PFSK-1 (cell line): Measurements from ENCODE around the gene ELAVL2.

ENCODE experiments used
- POLR2AphosphoS5 ChIP-seq: IDR thresholded peaks from 2 replicates; pipeline ENCODE4 v1.6.1; 2012; ENCODE audit warnings: low read depth, mild to moderate bottlenecking, control low read depth, low read length, moderate library complexity
- TAF1 ChIP-seq: IDR thresholded peaks from 2 replicates; pipeline ENCODE4 v1.6.1; 2012; ENCODE audit warnings: low read length, control low read depth, borderline replicate concordance; ENCODE audit not compliant: insufficient read depth

GRCh38 chr9:23717505-23717904, 108.5 kb downstream of the ELAVL2 start:
- TF ChIP-seq TAF1: no peak
- no peak for TF ChIP-seq POLR2AphosphoS5
